ENCODE data around the gene ILKAP. TPM values are rescaled to one million over a fixed set of nuclear protein-coding genes. Genes with fewer than 3 reads are reported as not detected.
A peak's percentile ranks its signal among the peaks of the same experiment; 100 is the strongest.

ILKAP gene
- total and polyA plus RNA-seq, 2 experiments from 2014 or later = 11.9 to 35.0 TPM

GRCh38 chr2:238220892-238221521 lies 17.5 kb upstream of the ILKAP start:
- Histone ChIP-seq H3F3A (ENCODE audit: insufficient read depth) (no peaks in the 10 kb centered on the region), H3K4me1 (ENCODE audit: insufficient read depth) (no peaks in the 10 kb centered on the region), H3K9ac (no peak overlapping the region), H3K9me2 (ENCODE audit: insufficient read depth) (no peaks in the 10 kb centered on the region), H3K4me3 (no peak overlapping the region), H3K9me3 (ENCODE audit: low read depth) (no peaks in the 10 kb centered on the region), H4K20me1 (ENCODE audit: insufficient read depth) (no peaks in the 10 kb centered on the region), H2AFZ (peak overlapping the region; percentile 53; the same call in 1 of the 2 replicates), H3K36me3 (ENCODE audit: low read depth) (no peaks in the 10 kb centered on the region), H3K79me2 (ENCODE audit: insufficient read depth) (no peaks in the 10 kb centered on the region), H3K4me2 (ENCODE audit: unreplicated experiment) (no peak overlapping the region), H3K27me3 (replicated peaks; ENCODE audit: insufficient read depth) (no peaks in the 10 kb centered on the region; the same call in 1 of the 2 replicates), H3K27ac (no peak overlapping the region)
- WGBS, 2 experiments (ENCODE audit: low coverage in 1 of 2, low lambda C conversion rate in 2 of 2, missing lambda C conversion rate in 2 of 2) = 68% methylated on average over 16 to 21 of the region's 23 CpGs
- TF ChIP-seq EZH2phosphoT487 (IDR thresholded peaks at IDR 0.05; ENCODE audit: insufficient read depth, low read depth) (no peak), EZH2 (IDR thresholded peaks at IDR 0.05; ENCODE audit: insufficient read depth, poor library complexity, severe bottlenecking) (no peak)
- in situ Hi-C loops (cut with MboI) = no loop called here
- DNase-seq = no peak

- H3K4me2 ChIP-seq (ENCODE audit: unreplicated experiment) = no peak overlapping the region
Measured at GRCh38 chr2:238220274-238220891, 16.9 kb upstream of the ILKAP start.

GRCh38 chr2:238216651-238217184 lies 13.2 kb upstream of the ILKAP start:
- no peak overlapping the region for H3K4me2 ChIP-seq (ENCODE audit: unreplicated experiment)
- H3K9me3 ChIP-seq (ENCODE audit: low read depth) = no peaks in the 10 kb centered on the region
- no peak overlapping the region for H3K27ac ChIP-seq
- H3K79me2 ChIP-seq (ENCODE audit: insufficient read depth) = no peaks in the 10 kb centered on the region
- no peak for DNase-seq
- TF ChIP-seq EZH2phosphoT487 (IDR thresholded peaks at IDR 0.05; ENCODE audit: insufficient read depth, low read depth) = no peak
- no peak for TF ChIP-seq EZH2 (IDR thresholded peaks at IDR 0.05; ENCODE audit: insufficient read depth, poor library complexity, severe bottlenecking)
- no peak overlapping the region for H3K4me3 ChIP-seq
- no peaks in the 10 kb centered on the region for H3K9me2 ChIP-seq (ENCODE audit: insufficient read depth)
- no peak overlapping the region for H3K9ac ChIP-seq
- H3F3A ChIP-seq (ENCODE audit: insufficient read depth) = no peaks in the 10 kb centered on the region
- in situ Hi-C loops (cut with MboI) = no loop called here
- 86 to 95% methylated on average over 2 of the region's 2 CpGs for WGBS, 2 experiments (ENCODE audit: low coverage in 1 of 2, low lambda C conversion rate in 2 of 2, missing lambda C conversion rate in 2 of 2)
- no peaks in the 10 kb centered on the region for H4K20me1 ChIP-seq (ENCODE audit: insufficient read depth)
- H2AFZ ChIP-seq = no peak overlapping the region
- H3K27me3 ChIP-seq (replicated peaks; ENCODE audit: insufficient read depth) = peaks cover 7% of the 10 kb centered on the region
- H3K36me3 ChIP-seq (ENCODE audit: low read depth) = no peaks in the 10 kb centered on the region
- no peaks in the 10 kb centered on the region for H3K4me1 ChIP-seq (ENCODE audit: insufficient read depth)

More at GRCh38 chr2:238220274-238220891, 16.9 kb upstream of the ILKAP start:
- Histone ChIP-seq H3K27me3 (replicated peaks; ENCODE audit: insufficient read depth) (no peaks in the 10 kb centered on the region; the same call in 1 of the 2 replicates), H3K9ac (no peak overlapping the region), H3K36me3 (ENCODE audit: low read depth) (no peaks in the 10 kb centered on the region), H3F3A (ENCODE audit: insufficient read depth) (no peaks in the 10 kb centered on the region), H3K79me2 (ENCODE audit: insufficient read depth) (no peaks in the 10 kb centered on the region), H3K4me1 (ENCODE audit: insufficient read depth) (no peaks in the 10 kb centered on the region), H4K20me1 (ENCODE audit: insufficient read depth) (no peaks in the 10 kb centered on the region), H3K9me2 (ENCODE audit: insufficient read depth) (no peaks in the 10 kb centered on the region), H3K27ac (no peak overlapping the region), H3K9me3 (ENCODE audit: low read depth) (no peaks in the 10 kb centered on the region), H2AFZ (peak overlapping the region; percentile 53; the same call in 1 of the 2 replicates), H3K4me3 (no peak overlapping the region)
- DNase-seq = no peak
- 75 to 77% methylated on average over 10 of the region's 10 CpGs for WGBS, 2 experiments (ENCODE audit: low coverage in 1 of 2, low lambda C conversion rate in 2 of 2, missing lambda C conversion rate in 2 of 2)
- in situ Hi-C loops (cut with MboI) = no loop called here
- TF ChIP-seq EZH2 (IDR thresholded peaks at IDR 0.05; ENCODE audit: insufficient read depth, poor library complexity, severe bottlenecking) = no peak
- no peak for TF ChIP-seq EZH2phosphoT487 (IDR thresholded peaks at IDR 0.05; ENCODE audit: insufficient read depth, low read depth)

GRCh38 chr2:238207006-238207405 lies 3.5 kb upstream of the ILKAP start:
- H3K4me3 ChIP-seq = no peak overlapping the region
- no peak overlapping the region for H3K4me2 ChIP-seq (ENCODE audit: unreplicated experiment)

More at GRCh38 chr2:238207006-238207405, 3.5 kb upstream of the ILKAP start:
- no peaks in the 10 kb centered on the region for H3K9me3 ChIP-seq (ENCODE audit: low read depth)
- no peak overlapping the region for H3K27ac ChIP-seq
- H3K27me3 ChIP-seq (replicated peaks; ENCODE audit: insufficient read depth) = peaks cover 6% of the 10 kb centered on the region; the same call in 1 of the 2 replicates
- no peaks in the 10 kb centered on the region for H3K9me2 ChIP-seq (ENCODE audit: insufficient read depth)
- no peaks in the 10 kb centered on the region for H4K20me1 ChIP-seq (ENCODE audit: insufficient read depth)
- no peak for DNase-seq
- H3F3A ChIP-seq (ENCODE audit: insufficient read depth) = no peaks in the 10 kb centered on the region
- 66 to 69% methylated on average over 7 of the region's 7 CpGs for WGBS, 2 experiments (ENCODE audit: low coverage in 1 of 2, low lambda C conversion rate in 2 of 2, missing lambda C conversion rate in 2 of 2)
- no peaks in the 10 kb centered on the region for H3K36me3 ChIP-seq (ENCODE audit: low read depth)
- no peak overlapping the region for H2AFZ ChIP-seq
- TF ChIP-seq EZH2phosphoT487 (IDR thresholded peaks at IDR 0.05; ENCODE audit: insufficient read depth, low read depth) (no peak), EZH2 (IDR thresholded peaks at IDR 0.05; ENCODE audit: insufficient read depth, poor library complexity, severe bottlenecking) (no peak)
- H3K79me2 ChIP-seq (ENCODE audit: insufficient read depth) = peaks cover 11% of the 10 kb centered on the region
- no peak overlapping the region for H3K9ac ChIP-seq
- H3K4me1 ChIP-seq (ENCODE audit: insufficient read depth) = peaks cover 5% of the 10 kb centered on the region; the same call in 1 of the 2 replicates
- in situ Hi-C loops (cut with MboI) = no loop called here

All from GM23248 (cell line).